HG03457 (cell line): Measurements from ENCODE around the gene GPR52.

ENCODE experiments used
- ATAC-seq: cut with Tn5 transposase; IDR thresholded peaks from one replicate; pipeline ENCODE4 v1.9.1; 2021; ENCODE audit warnings: moderate number of reproducible peaks; ENCODE audit not compliant: unreplicated experiment

The GPR52 gene

DNA sequence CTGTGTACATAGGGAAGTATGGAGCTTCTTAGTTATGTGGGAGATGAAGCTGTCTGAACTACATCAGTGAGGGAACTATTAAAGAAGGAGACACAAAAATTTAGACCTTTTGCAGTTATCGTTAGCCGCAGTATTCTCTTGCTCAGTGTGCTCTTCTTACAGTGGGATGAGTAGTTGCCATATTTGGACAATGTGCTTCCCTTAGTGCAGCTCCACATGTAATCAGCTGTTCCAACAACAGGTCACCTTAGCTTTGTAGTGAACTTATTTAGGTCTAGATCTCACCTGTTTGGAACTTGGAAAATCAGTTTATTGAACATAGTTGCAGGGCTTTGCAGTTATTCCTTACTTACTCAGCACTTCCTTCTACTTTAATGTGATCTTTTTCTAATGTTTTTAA, 18.1 kb downstream of the GPR52 start:
- no peak for ATAC-seq

DNA sequence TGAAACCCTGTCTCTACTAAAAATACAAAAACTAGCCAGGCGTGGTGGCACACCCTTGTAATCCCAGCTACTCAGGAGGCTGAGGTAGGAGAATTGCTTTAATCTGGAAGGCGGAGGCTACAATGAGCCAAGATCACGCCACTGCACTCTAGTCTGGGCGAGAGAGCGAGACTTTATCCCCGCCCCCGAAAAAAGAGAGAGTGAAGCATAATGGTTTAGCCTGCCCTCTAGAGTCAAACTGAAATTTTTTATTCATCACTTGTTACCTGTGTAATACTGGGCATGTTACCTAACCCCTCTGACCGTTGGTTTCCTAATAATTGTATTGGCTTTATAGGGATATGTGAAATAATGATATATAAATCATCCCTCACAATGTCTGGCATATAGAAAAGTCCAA, 18.8 kb downstream of the GPR52 start:
- no peak for ATAC-seq

DNA sequence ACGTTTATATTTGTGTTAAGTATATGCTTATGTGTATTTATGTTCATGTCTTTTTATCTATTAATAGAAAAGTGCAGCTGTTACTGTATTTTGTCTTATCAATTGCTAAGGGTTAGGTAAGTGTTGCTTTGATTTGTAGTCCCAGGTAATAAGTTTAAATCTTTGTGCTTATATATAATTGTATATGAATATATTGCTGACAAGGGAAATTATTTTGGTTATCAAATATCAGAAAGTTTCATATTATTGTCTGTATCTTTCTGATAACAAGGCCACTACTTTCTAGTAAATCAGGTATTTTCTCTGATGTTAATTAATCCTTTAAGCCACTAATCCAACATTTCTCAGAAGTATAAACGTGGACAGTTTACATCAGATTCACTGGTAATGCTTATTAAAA, 21.3 kb downstream of the GPR52 start:
- no peak for ATAC-seq

DNA sequence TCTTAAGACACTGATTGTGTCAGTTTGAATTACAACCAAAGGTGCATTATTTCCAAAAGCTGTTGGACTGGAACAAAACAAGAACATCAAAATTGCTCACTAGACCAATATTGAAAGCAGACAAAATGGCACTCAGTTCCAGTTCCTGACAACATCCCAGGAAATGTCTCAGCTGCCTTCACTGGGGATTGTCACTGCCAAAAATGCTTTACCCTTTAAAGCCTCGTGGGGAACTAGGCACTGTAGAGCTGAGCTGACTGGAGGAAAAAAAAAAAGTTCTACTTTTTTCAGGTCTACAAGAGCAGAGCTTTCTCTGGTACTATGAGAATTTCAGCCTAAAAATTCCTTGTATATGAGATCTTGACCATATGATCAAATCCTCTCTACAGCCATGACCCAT, 21.9 kb downstream of the GPR52 start:
- ATAC-seq, result no peak

DNA sequence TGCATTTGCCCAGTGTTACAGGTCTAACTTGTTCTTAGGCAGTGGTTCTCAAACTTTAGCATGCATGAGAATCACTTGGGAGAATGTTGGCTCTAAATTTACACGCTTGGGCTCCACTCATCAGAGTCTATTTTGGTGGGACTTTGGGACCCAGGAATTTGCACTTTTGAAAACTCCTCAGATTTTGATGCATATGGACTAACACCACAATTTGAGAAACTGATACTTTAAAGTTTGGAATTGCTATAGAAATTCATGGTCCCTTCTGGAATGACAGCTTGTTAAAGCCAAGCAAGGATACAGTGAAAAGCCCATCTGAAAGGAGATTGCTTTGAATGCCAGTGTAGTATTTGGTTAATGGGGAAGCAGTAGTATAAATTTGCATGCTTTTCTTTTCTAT, 31.5 kb downstream of the GPR52 start:
- no peak for ATAC-seq

DNA sequence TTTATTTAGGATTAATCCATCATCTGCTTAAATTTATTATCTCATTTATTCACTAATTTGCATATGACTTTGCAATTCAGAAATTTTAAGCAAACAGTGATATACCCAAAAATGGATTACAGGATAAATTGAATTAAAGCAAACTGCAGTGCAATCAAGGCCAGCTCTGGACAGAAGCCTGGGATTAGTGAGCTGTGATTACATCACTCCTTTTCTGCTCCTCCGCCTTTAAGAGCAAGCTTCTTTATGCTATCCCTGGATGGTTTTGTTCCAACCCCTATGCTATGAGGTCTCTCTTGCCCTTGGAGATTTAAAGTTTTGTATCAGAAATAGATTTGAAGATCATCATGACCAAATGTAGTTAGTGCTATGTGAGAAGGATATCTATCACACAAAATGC, 32.6 kb downstream of the GPR52 start:
- no peak for ATAC-seq

DNA sequence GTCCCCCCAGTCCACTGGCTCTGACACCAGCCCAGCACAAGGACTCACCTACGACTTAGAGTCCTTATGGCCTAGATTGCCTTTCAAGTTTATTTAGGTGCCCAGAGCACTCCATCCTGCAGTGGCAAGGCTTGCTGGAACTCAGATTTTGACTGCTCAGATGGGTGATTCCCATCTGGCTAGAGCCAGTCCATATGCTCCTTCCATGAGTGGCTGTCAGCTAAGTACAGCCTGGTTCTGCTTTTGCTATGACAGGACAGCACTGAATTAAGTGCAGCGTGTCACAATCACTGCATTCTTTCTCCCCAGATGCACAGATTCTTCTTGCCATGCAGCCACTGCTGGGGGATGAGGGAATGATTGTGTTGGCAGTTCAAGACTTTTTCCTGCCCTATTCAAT, 43.8 kb downstream of the GPR52 start:
- ATAC-seq, result no peak

DNA sequence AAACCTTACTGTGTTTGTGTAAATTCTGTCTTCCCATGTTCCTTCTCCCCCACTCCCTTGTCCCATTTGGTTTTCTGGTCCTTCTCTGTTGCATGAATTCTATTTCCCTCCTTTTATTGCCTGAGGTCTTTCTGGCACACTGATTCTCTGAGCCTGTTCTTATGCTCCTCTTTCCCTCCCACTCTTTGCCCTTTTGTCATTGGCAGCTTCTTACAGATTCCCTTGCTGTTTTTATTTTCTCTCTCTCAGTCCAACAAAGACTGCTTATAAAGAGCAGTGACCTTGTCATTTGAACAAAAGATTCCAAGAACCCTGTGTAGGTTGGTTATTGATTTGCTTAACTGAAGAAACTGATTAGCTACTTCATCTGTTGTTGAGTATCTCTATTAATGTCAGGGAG, 49.7 kb downstream of the GPR52 start:
- ATAC-seq, result no peak
